Caco-2 (cell line): ENCODE results near the gene SAMD11. TPM values are rescaled to one million over a fixed set of nuclear protein-coding genes. Genes with fewer than 3 reads are reported as not detected.
A peak's percentile ranks its signal among the peaks of the same experiment; 100 is the strongest.

ENCODE experiments used
- BruUV-seq: library from RNA; stranded (reverse); fragments of 400-500 nt; replicated peaks from 2 replicates; lab custom pipeline; 2021; lab: Mats Ljungman, UMichigan
- CTCF ChIA-PET: fragments of 300-600 bp; sonication (Branson Sonifier 250); formaldehyde crosslinking; loops from one replicate; lab custom pipeline; 2022; ENCODE audit warnings: antibody characterized with exemption; lab: Charles Lee
- POLR2A ChIA-PET: fragments of 300-600 bp; sonication (Branson Sonifier 250); formaldehyde crosslinking; loops from one replicate; lab custom pipeline; 2022; ENCODE audit warnings: antibody characterized with exemption; lab: Charles Lee
- DNase-seq, 2 experiments: peaks; one replicate each; pipeline versions ENCODE4 v3.0.0 to v3.0.0-alpha.2; 2020 to 2022
- H3K27me3 ChIP-seq: replicated peaks from 2 replicates; pipeline ENCODE4 v1.6.0; 2011; ENCODE audit warnings: low read length; ENCODE audit not compliant: control insufficient read depth, insufficient read depth
- H3K36me3 ChIP-seq: 2 replicates; pipeline ENCODE4 v1.5.1; 2011; ENCODE audit warnings: low read length; ENCODE audit not compliant: control insufficient read depth, insufficient read depth
- H3K4me1 ChIP-seq: fragments of 250-450 bp; sonication (Bioruptor Pico); 2 replicates; pipeline ENCODE4 v1.5.1; 2020; ENCODE audit warnings: mild to moderate bottlenecking
- H3K4me3 ChIP-seq: 2 replicates; pipeline ENCODE4 v1.5.1; 2011; ENCODE audit warnings: low read depth, mild to moderate bottlenecking, control low read depth, low read length
- H3K9me3 ChIP-seq: fragments of 250-450 bp; sonication (Bioruptor Pico); 2 replicates; pipeline ENCODE4 v1.5.1; 2020; ENCODE audit warnings: mild to moderate bottlenecking, moderate library complexity
- H3K27ac Mint-ChIP-seq: one replicate; pipeline ENCODE4 v1.8.0; 2022; ENCODE audit warnings: mixed read lengths; ENCODE audit not compliant: unreplicated experiment
- H3K27me3 Mint-ChIP-seq: one replicate; pipeline ENCODE4 v1.8.0; 2022; ENCODE audit warnings: mixed read lengths; ENCODE audit not compliant: insufficient read depth, unreplicated experiment
- H3K36me3 Mint-ChIP-seq: one replicate; pipeline ENCODE4 v1.8.0; 2022; ENCODE audit warnings: mild to moderate bottlenecking, mixed read lengths; ENCODE audit not compliant: insufficient read depth, unreplicated experiment
- H3K4me1 Mint-ChIP-seq: one replicate; pipeline ENCODE4 v1.8.0; 2022; ENCODE audit warnings: low read depth, mixed read lengths; ENCODE audit not compliant: unreplicated experiment
- H3K4me3 Mint-ChIP-seq: one replicate; pipeline ENCODE4 v1.8.0; 2022; ENCODE audit warnings: mild to moderate bottlenecking, moderate library complexity, mixed read lengths; ENCODE audit not compliant: unreplicated experiment
- H3K9me3 Mint-ChIP-seq: one replicate; pipeline ENCODE4 v1.8.0; 2022; ENCODE audit warnings: mixed read lengths; ENCODE audit not compliant: unreplicated experiment
- CTCF ChIP-seq, 2 experiments: fragments of 200-600 bp in 1 of 2; IDR thresholded peaks; 1 replicate in 1 of 2; 2 replicates in 1 of 2; pipeline versions ENCODE4 v1.5.1 to v1.8.0; 2011 to 2022; ENCODE audit warnings: antibody characterized with exemption in 1 of 2, control low read depth in 1 of 2, inconsistent platforms in 1 of 2, low read depth in 1 of 2, low read length in 1 of 2, mild to moderate bottlenecking in 1 of 2, moderate library complexity in 1 of 2; ENCODE audit not compliant: insufficient read depth in 1 of 2, severe bottlenecking in 1 of 2, unreplicated experiment in 1 of 2
- intact Hi-C: fragments of 100-400 bp; cut with micrococcal nuclease; formaldehyde crosslinking; loops from one replicate; pipeline ENCODE4 v1.10.0; 2022; ENCODE audit not compliant: unreplicated experiment
- total RNA-seq: library from RNA; stranded (reverse); gene quantifications from 2 replicates; pipeline ENCODE4 v1.2.3, GENCODE V29; 2022

The SAMD11 gene
- total RNA-seq, 1 experiment from 2014 or later: 0.54 TPM

GRCh38 chr1:973459-974292, 50.0 kb downstream of the SAMD11 start:
- TF ChIP-seq CTCF (IDR thresholded peaks at IDR 0.05; ENCODE audit: insufficient read depth in 1 of 2, low read depth in 1 of 2, low read length in 1 of 2, severe bottlenecking in 1 of 2, unreplicated experiment in 1 of 2): no peak
- Mint-ChIP-seq H3K4me3 (no peak overlapping the region), H3K4me1 (peaks cover 11% of the 10 kb centered on the region), H3K27ac (no peak overlapping the region), H3K27me3 (no peaks in the 10 kb centered on the region), H3K36me3 (peaks cover 9% of the 10 kb centered on the region), H3K9me3 (no peaks in the 10 kb centered on the region)
- H3K4me3 ChIP-seq: no peak overlapping the region
- POLR2A ChIA-PET: no interaction called here
- H3K9me3 ChIP-seq: no peaks in the 10 kb centered on the region
- no peak for DNase-seq
- no peaks in the 10 kb centered on the region for H3K36me3 ChIP-seq
- no peaks in the 10 kb centered on the region for H3K27me3 ChIP-seq
- CTCF ChIA-PET: no interaction called here
- intact Hi-C loops: no loop called here
- BruUV-seq: no TSS peak
- H3K4me1 ChIP-seq: peaks cover 5% of the 10 kb centered on the region; the same call in 1 of the 2 replicates

GRCh38 chr1:974293-974640, 50.5 kb downstream of the SAMD11 start:
- ChIA-PET CTCF (no interaction called here), POLR2A (no interaction called here)
- TF ChIP-seq CTCF (IDR thresholded peaks at IDR 0.05; ENCODE audit: insufficient read depth in 1 of 2, low read depth in 1 of 2, low read length in 1 of 2, severe bottlenecking in 1 of 2, unreplicated experiment in 1 of 2): no peak
- Mint-ChIP-seq H3K36me3 (peaks cover 9% of the 10 kb centered on the region), H3K4me3 (no peak overlapping the region), H3K4me1 (peaks cover 11% of the 10 kb centered on the region), H3K27me3 (no peaks in the 10 kb centered on the region), H3K9me3 (no peaks in the 10 kb centered on the region), H3K27ac (no peak overlapping the region)
- H3K27me3 ChIP-seq: no peaks in the 10 kb centered on the region
- DNase-seq: no peak
- H3K9me3 ChIP-seq: no peaks in the 10 kb centered on the region
- peaks cover 5% of the 10 kb centered on the region; the same call in 1 of the 2 replicates for H3K4me1 ChIP-seq
- intact Hi-C loops: no loop called here
- no peak overlapping the region for H3K4me3 ChIP-seq
- no TSS peak for BruUV-seq
- H3K36me3 ChIP-seq: no peaks in the 10 kb centered on the region

- Histone ChIP-seq H3K9me3 (no peaks in the 10 kb centered on the region), H3K36me3 (no peaks in the 10 kb centered on the region), H3K4me3 (no peak overlapping the region), H3K4me1 (peaks cover 5% of the 10 kb centered on the region; the same call in 1 of the 2 replicates), H3K27me3 (no peaks in the 10 kb centered on the region)
- CTCF ChIA-PET: interaction anchor here (0.7 kb wide), 1 partner anchor 41 kb away, joined by 3 read pairs; no protein-coding TSS in a partner anchor
- intact Hi-C loops: no loop called here
- Mint-ChIP-seq H3K4me1 (peaks cover 11% of the 10 kb centered on the region), H3K9me3 (no peaks in the 10 kb centered on the region), H3K36me3 (peaks cover 9% of the 10 kb centered on the region), H3K27ac (no peak overlapping the region), H3K27me3 (no peaks in the 10 kb centered on the region), H3K4me3 (peak overlapping the region; percentile 48)
- no peak for TF ChIP-seq CTCF (IDR thresholded peaks at IDR 0.05; ENCODE audit: insufficient read depth in 1 of 2, low read depth in 1 of 2, low read length in 1 of 2, severe bottlenecking in 1 of 2, unreplicated experiment in 1 of 2)
- POLR2A ChIA-PET: no interaction called here
- DNase-seq: no peak
- no TSS peak for BruUV-seq
Measured at GRCh38 chr1:974687-975328, 51.1 kb downstream of the SAMD11 start.
